ENCODE results near the gene BICC1. TPM values are rescaled to one million over a fixed set of nuclear protein-coding genes. Genes with fewer than 3 reads are reported as not detected.

Gene BICC1
- total and polyA plus RNA-seq, 8 donors, result 0.29 to 25.0 (median 4.5) TPM

DNA sequence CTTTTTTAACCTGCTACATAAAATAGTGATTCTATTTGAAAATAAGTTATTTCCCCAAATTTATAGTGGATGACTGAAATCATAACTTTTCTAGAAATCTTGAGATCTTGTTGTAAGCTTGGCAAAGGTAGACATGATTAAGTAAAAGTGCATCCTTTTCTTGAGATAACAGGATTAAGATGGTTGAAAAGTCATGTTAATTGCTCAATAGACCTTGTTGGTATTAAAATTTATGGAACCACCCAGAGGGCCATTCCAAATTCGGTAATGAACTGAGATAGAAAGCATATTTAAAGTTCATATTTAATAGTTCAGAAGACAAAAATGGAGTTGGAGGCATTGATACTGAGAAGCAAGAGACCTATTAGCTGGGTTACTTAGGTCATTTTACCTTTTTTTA is 139.1 kb downstream of the BICC1 start:
- H3K36me3 ChIP-seq, result no peaks in the 10 kb centered on the region
- intact Hi-C loops (cut with DNase I; ENCODE audit: low total_unique reads), result no loop called here
- TF ChIP-seq POLR2AphosphoS5 (IDR thresholded peaks at IDR 0.05) (no peak), POLR2A (IDR thresholded peaks at IDR 0.05) (no peak), EP300 (IDR thresholded peaks at IDR 0.05) (no peak)
- TF ChIP-seq, protein P1, sequence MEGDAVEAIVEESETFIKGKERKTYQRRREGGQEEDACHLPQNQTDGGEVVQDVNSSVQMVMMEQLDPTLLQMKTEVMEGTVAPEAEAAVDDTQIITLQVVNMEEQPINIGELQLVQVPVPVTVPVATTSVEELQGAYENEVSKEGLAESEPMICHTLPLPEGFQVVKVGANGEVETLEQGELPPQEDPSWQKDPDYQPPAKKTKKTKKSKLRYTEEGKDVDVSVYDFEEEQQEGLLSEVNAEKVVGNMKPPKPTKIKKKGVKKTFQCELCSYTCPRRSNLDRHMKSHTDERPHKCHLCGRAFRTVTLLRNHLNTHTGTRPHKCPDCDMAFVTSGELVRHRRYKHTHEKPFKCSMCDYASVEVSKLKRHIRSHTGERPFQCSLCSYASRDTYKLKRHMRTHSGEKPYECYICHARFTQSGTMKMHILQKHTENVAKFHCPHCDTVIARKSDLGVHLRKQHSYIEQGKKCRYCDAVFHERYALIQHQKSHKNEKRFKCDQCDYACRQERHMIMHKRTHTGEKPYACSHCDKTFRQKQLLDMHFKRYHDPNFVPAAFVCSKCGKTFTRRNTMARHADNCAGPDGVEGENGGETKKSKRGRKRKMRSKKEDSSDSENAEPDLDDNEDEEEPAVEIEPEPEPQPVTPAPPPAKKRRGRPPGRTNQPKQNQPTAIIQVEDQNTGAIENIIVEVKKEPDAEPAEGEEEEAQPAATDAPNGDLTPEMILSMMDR (IDR thresholded peaks at IDR 0.05), result no peak
- H3K4me3 ChIP-seq, result no peak overlapping the region
- no peak overlapping the region for H3K27ac ChIP-seq
- H3K9me3 ChIP-seq, result no peaks in the 10 kb centered on the region
- no peaks in the 10 kb centered on the region for H3K27me3 ChIP-seq
- WGBS, 5 donors, result 65 to 85% (median 71%) methylated on average over 1 of the region's 1 CpG
- no peak for DNase-seq
- peaks cover 0 to 11% (median 5%) of the 10 kb centered on the region in 4 donors for H3K4me1 ChIP-seq

DNA sequence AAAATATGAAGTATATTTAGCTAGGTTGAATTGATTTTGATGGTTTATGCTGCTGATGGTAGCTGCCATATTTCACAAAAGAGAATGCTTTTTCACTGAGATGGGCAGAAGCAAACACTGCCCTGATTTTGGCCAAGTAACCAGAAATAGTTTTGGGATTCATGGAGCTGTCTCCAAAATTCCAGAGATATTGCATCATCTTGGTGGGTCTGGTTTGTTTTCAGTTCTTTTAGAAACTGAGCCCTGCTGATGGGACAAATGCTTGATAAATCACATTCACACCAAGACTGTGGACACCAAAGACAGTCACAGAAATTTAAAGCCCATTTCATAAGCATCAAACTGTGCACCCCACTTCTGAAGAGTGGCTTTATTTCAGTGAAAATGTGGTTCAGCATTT is 140.5 kb downstream of the BICC1 start:
- Histone ChIP-seq H3K4me1 (peaks cover 0 to 11% (median 3%) of the 10 kb centered on the region in 4 donors), H3K36me3 (no peaks in the 10 kb centered on the region), H3K4me3 (no peak overlapping the region), H3K9me3 (no peaks in the 10 kb centered on the region), H3K27me3 (no peaks in the 10 kb centered on the region), H3K27ac (no peak overlapping the region)
- TF ChIP-seq, protein P1 (IDR thresholded peaks at IDR 0.05), result no peak
- TF ChIP-seq EP300 (IDR thresholded peaks at IDR 0.05), result no peak
- no peak for TF ChIP-seq POLR2AphosphoS5 (IDR thresholded peaks at IDR 0.05)
- no peak for TF ChIP-seq POLR2A (IDR thresholded peaks at IDR 0.05)
- intact Hi-C loops (cut with DNase I; ENCODE audit: low total_unique reads), result no loop called here
- DNase-seq, result no peak

DNA sequence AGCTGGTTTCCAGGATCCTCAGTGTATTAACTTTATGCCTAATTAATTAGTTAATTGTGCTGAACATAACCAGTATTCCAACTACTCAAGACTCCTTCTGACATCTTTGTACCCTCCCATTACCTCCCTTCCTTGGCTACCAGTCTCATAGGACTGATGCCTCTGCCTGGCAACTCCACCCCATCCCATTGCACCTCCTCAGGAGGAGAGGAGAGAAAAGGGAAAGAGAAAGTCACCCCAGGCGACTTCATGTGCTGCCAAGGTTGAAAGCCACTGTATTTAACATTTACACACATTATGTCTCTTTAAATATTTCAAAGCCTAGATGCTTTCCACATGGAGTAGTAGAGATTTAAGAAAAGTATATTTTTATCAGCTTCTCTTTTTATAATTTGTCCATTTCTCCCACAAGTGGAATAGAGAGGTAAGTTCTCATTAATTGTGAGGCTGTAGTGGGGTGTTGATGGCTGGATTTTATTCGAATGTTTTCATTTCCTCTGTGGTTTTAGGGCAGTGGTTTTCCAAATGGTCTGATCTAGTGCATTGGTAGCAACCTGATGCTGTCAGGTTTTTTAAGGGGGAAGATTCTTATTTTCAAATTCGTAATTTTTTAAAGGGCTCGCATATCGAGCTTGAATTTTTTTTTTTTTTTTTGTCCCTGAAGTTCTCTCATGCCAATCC is 148.0 kb downstream of the BICC1 start:
- no peak for DNase-seq
- 72 to 81% (median 78%) methylated on average over 5 of the region's 5 CpGs for WGBS, 5 donors
- Histone ChIP-seq H3K4me3 (no peak overlapping the region), H3K9me3 (peaks cover 0 to 14% (median 2%) of the 10 kb centered on the region in 4 donors), H3K27me3 (no peaks in the 10 kb centered on the region), H3K27ac (no peak overlapping the region), H3K36me3 (no peaks in the 10 kb centered on the region), H3K4me1 (no peaks in the 10 kb centered on the region)
- intact Hi-C loops (cut with DNase I; ENCODE audit: low total_unique reads), result no loop called here
- TF ChIP-seq POLR2AphosphoS5 (IDR thresholded peaks at IDR 0.05) (no peak), EP300 (IDR thresholded peaks at IDR 0.05) (no peak), POLR2A (IDR thresholded peaks at IDR 0.05) (no peak)
- TF ChIP-seq, protein P1 (IDR thresholded peaks at IDR 0.05), result no peak

DNA sequence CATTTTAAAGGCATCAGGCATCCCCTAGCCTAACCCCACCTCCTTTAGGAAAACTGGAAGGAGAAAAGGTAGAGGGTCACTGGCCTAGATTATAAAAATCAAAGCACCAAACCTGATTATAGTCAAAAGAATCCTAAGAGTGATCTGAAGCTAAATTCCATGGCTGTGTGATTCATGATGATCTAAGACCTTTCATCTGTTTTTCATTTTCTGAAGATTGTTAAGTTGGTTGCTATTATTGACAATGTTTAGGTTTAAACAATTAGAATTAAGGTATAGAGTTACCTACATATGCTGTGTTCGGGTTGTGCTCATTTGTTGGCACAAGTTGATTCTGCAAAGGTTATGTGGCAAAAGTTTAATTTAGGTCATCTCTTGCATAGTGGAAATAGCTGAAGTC is 148.7 kb downstream of the BICC1 start:
- 73 to 85% (median 78%) methylated on average over 1 of the region's 1 CpG for WGBS, 5 donors
- intact Hi-C loops (cut with DNase I; ENCODE audit: low total_unique reads), result no loop called here
- H3K4me1 ChIP-seq, result no peaks in the 10 kb centered on the region
- H3K9me3 ChIP-seq, result peaks cover 0 to 14% (median 2%) of the 10 kb centered on the region in 4 donors
- no peaks in the 10 kb centered on the region for H3K36me3 ChIP-seq
- no peak overlapping the region for H3K4me3 ChIP-seq
- DNase-seq, result no peak
- H3K27me3 ChIP-seq, result no peaks in the 10 kb centered on the region
- H3K27ac ChIP-seq, result no peak overlapping the region
- TF ChIP-seq EP300 (IDR thresholded peaks at IDR 0.05) (no peak), POLR2A (IDR thresholded peaks at IDR 0.05) (no peak), POLR2AphosphoS5 (IDR thresholded peaks at IDR 0.05) (no peak)
- TF ChIP-seq, protein P1 (IDR thresholded peaks at IDR 0.05), result no peak
